Subcutaneous adipose tissue (tissue), 4 donors: ENCODE results near the gene PCNX1. TPM values are rescaled to one million over a fixed set of nuclear protein-coding genes. Genes with fewer than 3 reads are reported as not detected.

ENCODE experiments used
- CTCF ChIP-seq: fragments of 450-650 bp; IDR thresholded peaks from one replicate; pipeline ENCODE4 v1.5.1; 2016; ENCODE audit warnings: low read depth, mild to moderate bottlenecking, control low read depth, antibody characterized with exemption, moderate library complexity
- total RNA-seq, 4 donors: library from RNA; depleted of rRNA; stranded (reverse); fragments of >200 nt; gene quantifications; one replicate each; pipeline ENCODE4 v1.1.0, GENCODE V29; 2016

Gene PCNX1
- total RNA-seq, 4 donors from 2014 or later = 72.2 to 109 (median 80.2) TPM

GRCh38 chr14:70942342-70942706 is 35.1 kb downstream of the PCNX1 start:
- no peak for TF ChIP-seq CTCF

- no peak for TF ChIP-seq CTCF
Measured at GRCh38 chr14:70943838-70944237, 36.6 kb downstream of the PCNX1 start.

GRCh38 chr14:70947739-70948138 is 40.5 kb downstream of the PCNX1 start:
- no peak for TF ChIP-seq CTCF

- no peak for TF ChIP-seq CTCF
Measured at GRCh38 chr14:70952485-70952884, 45.2 kb downstream of the PCNX1 start.

GRCh38 chr14:70954068-70954467 is 46.8 kb downstream of the PCNX1 start:
- TF ChIP-seq CTCF = no peak

GRCh38 chr14:70955543-70956480 is 48.6 kb downstream of the PCNX1 start:
- no peak for TF ChIP-seq CTCF

- no peak for TF ChIP-seq CTCF
Measured at GRCh38 chr14:70956511-70956910, 49.3 kb downstream of the PCNX1 start.
